PC-3 (cell line): ENCODE measurements around the gene SART3. TPM values are rescaled to one million over a fixed set of nuclear protein-coding genes. Genes with fewer than 3 reads are reported as not detected.
"Not testable (repeated sequence)": the region's sequence is repeated elsewhere in the genome, so short reads cannot be mapped to it uniquely, and the experiment has no call there.

Experiments
- ATAC-seq: fragments of 200-7000 bp; cut with Tn5 transposase; 2 replicates; pipeline ENCODE4 v1.9.1; 2020; ENCODE audit warnings: mild to moderate bottlenecking, moderate library complexity
- BruUV-seq: library from RNA; stranded (reverse); fragments of 400-500 nt; replicated peaks from 2 replicates; lab custom pipeline; 2021; lab: Mats Ljungman, UMichigan
- CTCF ChIA-PET: fragments of 300-600 bp; sonication (Branson Sonifier 250); formaldehyde crosslinking; loops from one replicate; lab custom pipeline; 2022; ENCODE audit warnings: antibody characterized with exemption; lab: Charles Lee
- POLR2A ChIA-PET: fragments of 300-600 bp; sonication (Branson Sonifier 250); formaldehyde crosslinking; loops from one replicate; lab custom pipeline; 2022; ENCODE audit warnings: antibody characterized with exemption; ENCODE audit not compliant: unreplicated experiment; lab: Charles Lee
- DNase-seq: peaks from one replicate; pipeline ENCODE4 v3.0.0-alpha.2; 2015
- H2AFZ ChIP-seq: fragments of 300-600 bp; sonication (generic); 2 replicates; pipeline ENCODE4 v1.6.0; 2016; ENCODE audit warnings: antibody characterized with exemption, low read length
- H3F3A ChIP-seq: fragments of 300-600 bp; sonication (generic); one replicate; pipeline ENCODE4 v1.6.0; 2017; ENCODE audit warnings: antibody characterized with exemption, low read length, control low read depth, mild to moderate bottlenecking; ENCODE audit not compliant: unreplicated experiment
- H3K27ac ChIP-seq: fragments of 300-600 bp; sonication (generic); 2 replicates; pipeline ENCODE4 v1.5.1; 2016; ENCODE audit warnings: mild to moderate bottlenecking, low read length
- H3K27me3 ChIP-seq: fragments of 300-600 bp; sonication (generic); 2 replicates; pipeline ENCODE4 v1.6.1; 2016; ENCODE audit warnings: low read length, mixed read lengths
- H3K36me3 ChIP-seq: fragments of 300-600 bp; sonication (generic); 2 replicates; pipeline ENCODE4 v1.6.1; 2016; ENCODE audit warnings: low read depth, mixed run types, low read length, mixed read lengths
- H3K4me1 ChIP-seq: fragments of 300-600 bp; sonication (generic); 2 replicates; pipeline ENCODE4 v1.5.1; 2016; ENCODE audit warnings: low read length; ENCODE audit not compliant: insufficient read depth
- H3K4me2 ChIP-seq: fragments of 300-600 bp; sonication (generic); 2 replicates; pipeline ENCODE4 v1.6.0; 2016; ENCODE audit warnings: low read length
- H3K4me3 ChIP-seq: fragments of 300-600 bp; sonication (generic); 2 replicates; pipeline ENCODE4 v1.5.1; 2016; ENCODE audit warnings: mild to moderate bottlenecking, low read length, mixed read lengths
- H3K79me2 ChIP-seq: fragments of 300-600 bp; sonication (generic); 2 replicates; pipeline ENCODE4 v1.6.1; 2017; ENCODE audit warnings: low read length, mixed read lengths
- H3K9ac ChIP-seq: fragments of 300-600 bp; sonication (generic); 2 replicates; pipeline ENCODE4 v1.6.0; 2016; ENCODE audit warnings: mild to moderate bottlenecking, low read length
- H3K9me2 ChIP-seq: fragments of 300-600 bp; sonication (generic); replicated peaks from 2 replicates; pipeline ENCODE4 v1.6.1; 2016; ENCODE audit warnings: mixed run types, low read length, mixed read lengths
- H3K9me3 ChIP-seq: fragments of 300-600 bp; sonication (generic); 2 replicates; pipeline ENCODE4 v1.6.1; 2016; ENCODE audit warnings: low read length, mixed read lengths
- H4K20me1 ChIP-seq: fragments of 300-600 bp; sonication (generic); 2 replicates; pipeline ENCODE4 v1.6.1; 2016; ENCODE audit warnings: low read length, mixed read lengths
- EZH2 ChIP-seq: fragments of 300-600 bp; sonication (generic); IDR thresholded peaks from one replicate; pipeline ENCODE4 v1.6.1; 2017; ENCODE audit warnings: antibody characterized with exemption, mild to moderate bottlenecking, low read length; ENCODE audit not compliant: unreplicated experiment
- EZH2phosphoT487 ChIP-seq: fragments of 300-600 bp; sonication (generic); IDR thresholded peaks from 2 replicates; pipeline ENCODE4 v1.6.1; 2018; ENCODE audit warnings: mild to moderate bottlenecking, antibody characterized with exemption, low read length, borderline replicate concordance
- intact Hi-C: fragments of 100-400 bp; cut with micrococcal nuclease; formaldehyde crosslinking; loops from 2 replicates; pipeline ENCODE4 v1.9.0; 2023
- total RNA-seq: library from RNA; depleted of rRNA; stranded (reverse); fragments of >200 nt; gene quantifications from 2 replicates; pipeline ENCODE4 v1.2.3, GENCODE V29; 2014
- TF ChIP-seq, protein P1 (sequence below): fragments of 300-600 bp; sonication (generic); conservative IDR thresholded peaks from 2 replicates; pipeline ENCODE4 v1.5.1; 2017; ENCODE audit warnings: antibody characterized with exemption, low read depth, mild to moderate bottlenecking, low read length

The SART3 gene
- total RNA-seq, 1 experiment from 2014 or later: 165 TPM

DNA sequence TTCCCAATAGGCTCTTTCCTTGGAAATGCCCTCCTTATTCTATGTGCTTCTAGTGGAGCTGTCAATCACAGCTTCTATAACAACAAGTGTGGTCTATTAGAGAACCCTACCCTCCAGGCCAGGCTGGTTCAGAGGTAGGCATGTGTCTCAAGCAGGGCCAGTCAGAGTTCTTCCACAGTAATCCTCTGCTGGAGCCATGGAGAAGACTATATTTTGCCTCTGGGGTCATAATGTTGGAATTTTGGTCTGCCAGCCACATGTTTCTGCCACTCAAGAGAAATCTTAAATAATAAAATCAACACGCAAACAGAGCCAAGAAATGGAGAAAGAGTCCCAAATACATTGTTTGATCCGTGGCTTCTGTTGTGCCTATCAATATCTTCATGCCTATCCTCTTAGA is 69.7 kb downstream of the SART3 start:
- H3F3A ChIP-seq: no peaks in the 10 kb centered on the region
- H3K4me3 ChIP-seq: no peak overlapping the region
- no peak overlapping the region for H3K4me2 ChIP-seq
- H4K20me1 ChIP-seq: no peaks in the 10 kb centered on the region
- ChIA-PET POLR2A (no interaction called here), CTCF (no interaction called here)
- H3K27ac ChIP-seq: no peak overlapping the region
- no peaks in the 10 kb centered on the region for H3K4me1 ChIP-seq
- H3K9ac ChIP-seq: no peak overlapping the region
- H3K36me3 ChIP-seq: no peaks in the 10 kb centered on the region
- H3K27me3 ChIP-seq: peaks cover 7% of the 10 kb centered on the region
- intact Hi-C loops: no loop called here
- no peaks in the 10 kb centered on the region for H3K9me3 ChIP-seq
- no peak overlapping the region for H2AFZ ChIP-seq
- BruUV-seq: no TSS peak
- no peaks in the 10 kb centered on the region for H3K79me2 ChIP-seq
- TF ChIP-seq, protein P1, sequence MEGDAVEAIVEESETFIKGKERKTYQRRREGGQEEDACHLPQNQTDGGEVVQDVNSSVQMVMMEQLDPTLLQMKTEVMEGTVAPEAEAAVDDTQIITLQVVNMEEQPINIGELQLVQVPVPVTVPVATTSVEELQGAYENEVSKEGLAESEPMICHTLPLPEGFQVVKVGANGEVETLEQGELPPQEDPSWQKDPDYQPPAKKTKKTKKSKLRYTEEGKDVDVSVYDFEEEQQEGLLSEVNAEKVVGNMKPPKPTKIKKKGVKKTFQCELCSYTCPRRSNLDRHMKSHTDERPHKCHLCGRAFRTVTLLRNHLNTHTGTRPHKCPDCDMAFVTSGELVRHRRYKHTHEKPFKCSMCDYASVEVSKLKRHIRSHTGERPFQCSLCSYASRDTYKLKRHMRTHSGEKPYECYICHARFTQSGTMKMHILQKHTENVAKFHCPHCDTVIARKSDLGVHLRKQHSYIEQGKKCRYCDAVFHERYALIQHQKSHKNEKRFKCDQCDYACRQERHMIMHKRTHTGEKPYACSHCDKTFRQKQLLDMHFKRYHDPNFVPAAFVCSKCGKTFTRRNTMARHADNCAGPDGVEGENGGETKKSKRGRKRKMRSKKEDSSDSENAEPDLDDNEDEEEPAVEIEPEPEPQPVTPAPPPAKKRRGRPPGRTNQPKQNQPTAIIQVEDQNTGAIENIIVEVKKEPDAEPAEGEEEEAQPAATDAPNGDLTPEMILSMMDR: no peak
- no peak for TF ChIP-seq EZH2phosphoT487
- TF ChIP-seq EZH2: no peak
- no peaks in the 10 kb centered on the region for H3K9me2 ChIP-seq
- ATAC-seq (no peak), DNase-seq (no peak)

DNA sequence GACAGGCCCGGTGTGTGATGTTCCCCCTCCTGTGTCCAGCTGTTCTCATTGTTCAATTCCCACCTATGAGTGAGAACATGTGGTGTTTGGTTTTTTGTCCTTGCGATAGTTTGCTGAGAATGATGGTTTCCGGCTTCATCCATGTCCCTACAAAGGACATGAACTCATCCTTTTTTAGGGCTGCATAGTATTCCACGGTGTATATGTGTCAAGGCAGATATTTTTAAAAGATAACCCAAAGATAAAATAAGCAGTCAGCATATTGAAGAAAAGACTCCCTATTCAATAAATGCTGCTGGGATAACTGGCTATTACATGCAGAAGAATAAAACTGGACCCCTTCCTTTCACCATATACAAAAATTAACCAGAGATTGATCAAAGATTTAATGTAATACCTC is 73.9 kb downstream of the SART3 start:
- DNase-seq, H2AFZ ChIP-seq, H3K9ac ChIP-seq, H3K27me3 ChIP-seq, POLR2A ChIA-PET, CTCF ChIA-PET, intact Hi-C loops, BruUV-seq, H3K79me2 ChIP-seq, H3K9me3 ChIP-seq, ATAC-seq, H3K36me3 ChIP-seq, H3K27ac ChIP-seq, H3K4me2 ChIP-seq, H4K20me1 ChIP-seq, H3K4me3 ChIP-seq, H3F3A ChIP-seq, H3K9me2 ChIP-seq: not testable (repeated sequence)
- H3K4me1 ChIP-seq: peaks cover 25% of the 10 kb centered on the region

DNA sequence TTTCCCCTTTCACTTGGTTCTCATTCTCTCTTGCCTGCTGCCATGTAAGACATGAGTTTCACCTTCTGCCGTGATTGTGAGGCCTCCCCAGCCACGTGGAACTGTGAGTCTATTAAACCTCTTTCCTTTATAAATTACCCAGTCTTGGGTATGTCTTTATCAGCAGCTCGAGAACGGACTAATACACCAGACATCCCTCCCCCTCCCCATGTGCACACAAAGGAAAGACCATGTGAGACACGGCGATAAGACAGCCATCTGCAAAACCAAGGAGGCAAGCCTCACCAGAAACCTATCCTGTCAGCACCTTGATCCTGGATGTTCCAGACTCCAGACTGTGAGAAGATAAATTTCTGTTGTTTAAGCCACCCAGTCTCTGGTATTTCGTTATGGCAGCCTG is 75.6 kb downstream of the SART3 start:
- H3K4me2 ChIP-seq, H2AFZ ChIP-seq, H3F3A ChIP-seq, H3K9me3 ChIP-seq, BruUV-seq, H3K79me2 ChIP-seq, H3K9ac ChIP-seq, POLR2A ChIA-PET, CTCF ChIA-PET, intact Hi-C loops, DNase-seq, H3K4me3 ChIP-seq, H3K27me3 ChIP-seq, ATAC-seq, H4K20me1 ChIP-seq, H3K36me3 ChIP-seq, H3K9me2 ChIP-seq, H3K27ac ChIP-seq: not testable (repeated sequence)
- peaks cover 35% of the 10 kb centered on the region for H3K4me1 ChIP-seq

DNA sequence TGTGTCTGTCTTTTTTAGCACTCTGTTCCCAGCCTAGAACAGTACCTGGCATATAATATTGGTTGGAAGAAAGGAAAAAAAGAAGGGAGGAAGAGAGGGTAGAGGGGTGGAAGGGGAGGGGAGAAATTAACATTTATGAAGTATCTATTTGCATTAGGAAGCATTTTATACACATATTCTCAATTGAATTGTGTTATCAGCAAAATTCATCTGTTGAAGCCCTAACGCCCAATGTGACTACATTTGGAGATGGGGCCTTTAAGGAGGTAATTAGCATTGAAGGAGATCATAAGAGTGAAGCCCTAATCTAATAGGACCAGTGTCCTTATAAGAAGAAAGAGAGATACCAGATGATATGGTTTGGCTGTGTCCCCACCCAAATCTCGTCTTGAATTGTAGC is 76.1 kb downstream of the SART3 start:
- POLR2A ChIA-PET: no interaction called here
- no TSS peak for BruUV-seq
- H3K4me1 ChIP-seq: peaks cover 38% of the 10 kb centered on the region
- TF ChIP-seq EZH2: no peak
- no peak overlapping the region for H3K9ac ChIP-seq
- no peak overlapping the region for H3K4me2 ChIP-seq
- H4K20me1 ChIP-seq: no peaks in the 10 kb centered on the region
- CTCF ChIA-PET: interaction anchor here (1.2 kb wide), 1 partner anchor 28 kb away, joined by 3 read pairs; no protein-coding TSS in a partner anchor
- no peaks in the 10 kb centered on the region for H3K36me3 ChIP-seq
- no peaks in the 10 kb centered on the region for H3K9me3 ChIP-seq
- H3K27ac ChIP-seq: peak overlapping the region; percentile 96
- no peak overlapping the region for H3K4me3 ChIP-seq
- no peak overlapping the region for H2AFZ ChIP-seq
- intact Hi-C loops: no loop called here
- no peaks in the 10 kb centered on the region for H3K9me2 ChIP-seq
- H3K79me2 ChIP-seq: no peaks in the 10 kb centered on the region
- no peaks in the 10 kb centered on the region for H3K27me3 ChIP-seq
- ATAC-seq: no peak
- H3F3A ChIP-seq: peaks cover 4% of the 10 kb centered on the region
- DNase-seq: no peak
